Transverse colon (tissue), 4 donors: Measurements from ENCODE around the gene ANHX.

Source experiments
- POLR2A ChIP-seq: fragments of 450-650 bp; IDR thresholded peaks from one replicate; pipeline ENCODE4 v1.6.1; 2016; ENCODE audit warnings: antibody characterized with exemption, mild to moderate bottlenecking, moderate library complexity
- POLR2AphosphoS5 ChIP-seq, 3 donors: sonication (generic); formaldehyde crosslinking; IDR thresholded peaks; one replicate each; pipeline ENCODE4 v1.6.1; 2016; ENCODE audit warnings: antibody characterized with exemption in 3 of 3
- TF ChIP-seq, protein P1 (sequence below), 5 experiments: fragments of 200-600 bp in 3 of 5; fragments of 450-650 bp in 2 of 5; sonication (generic) in 3 of 5; IDR thresholded peaks; 1 replicate in 2 of 5; 2 replicates in 3 of 5; pipeline ENCODE4 v1.5.1; 2016 to 2017; ENCODE audit warnings: antibody characterized with exemption in 5 of 5, inconsistent platforms in 3 of 5, mild to moderate bottlenecking in 2 of 5, moderate library complexity in 1 of 5

DNA sequence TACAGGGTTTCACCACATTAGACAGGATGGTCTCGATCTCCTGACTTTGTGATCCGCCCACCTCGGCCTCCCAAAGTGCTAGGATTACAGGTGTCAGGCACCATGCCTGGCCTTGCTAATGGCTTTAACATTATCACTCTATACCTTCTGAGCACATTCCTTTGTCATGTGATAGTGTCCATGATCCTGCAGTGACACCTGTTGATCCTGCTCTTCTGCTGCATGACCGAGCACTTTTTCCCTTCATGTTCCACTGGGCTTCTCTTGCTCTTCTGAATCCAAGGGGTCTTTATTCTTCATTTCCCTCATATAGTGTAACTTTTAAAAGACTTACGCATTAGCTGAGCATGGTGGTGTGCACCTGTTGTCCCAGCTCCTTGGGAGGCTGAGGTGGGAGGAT lies 42.8 kb downstream of the ANHX start:
- TF ChIP-seq, protein P1, sequence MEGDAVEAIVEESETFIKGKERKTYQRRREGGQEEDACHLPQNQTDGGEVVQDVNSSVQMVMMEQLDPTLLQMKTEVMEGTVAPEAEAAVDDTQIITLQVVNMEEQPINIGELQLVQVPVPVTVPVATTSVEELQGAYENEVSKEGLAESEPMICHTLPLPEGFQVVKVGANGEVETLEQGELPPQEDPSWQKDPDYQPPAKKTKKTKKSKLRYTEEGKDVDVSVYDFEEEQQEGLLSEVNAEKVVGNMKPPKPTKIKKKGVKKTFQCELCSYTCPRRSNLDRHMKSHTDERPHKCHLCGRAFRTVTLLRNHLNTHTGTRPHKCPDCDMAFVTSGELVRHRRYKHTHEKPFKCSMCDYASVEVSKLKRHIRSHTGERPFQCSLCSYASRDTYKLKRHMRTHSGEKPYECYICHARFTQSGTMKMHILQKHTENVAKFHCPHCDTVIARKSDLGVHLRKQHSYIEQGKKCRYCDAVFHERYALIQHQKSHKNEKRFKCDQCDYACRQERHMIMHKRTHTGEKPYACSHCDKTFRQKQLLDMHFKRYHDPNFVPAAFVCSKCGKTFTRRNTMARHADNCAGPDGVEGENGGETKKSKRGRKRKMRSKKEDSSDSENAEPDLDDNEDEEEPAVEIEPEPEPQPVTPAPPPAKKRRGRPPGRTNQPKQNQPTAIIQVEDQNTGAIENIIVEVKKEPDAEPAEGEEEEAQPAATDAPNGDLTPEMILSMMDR (IDR thresholded peaks at IDR 0.05): no peak
- TF ChIP-seq POLR2AphosphoS5 (IDR thresholded peaks at IDR 0.05) (no peak), POLR2A (no peak)
